ENCODE results near the gene ZNF385B. TPM values are rescaled to one million over a fixed set of nuclear protein-coding genes. Genes with fewer than 3 reads are reported as not detected.

ZNF385B gene
- total and polyA plus RNA-seq, 3 donors from 2014 or later = 28.1 to 40.3 (median 37.4) TPM

- Histone ChIP-seq H3K9me3 (no peaks in the 10 kb centered on the region), H3K4me1 (no peaks in the 10 kb centered on the region), H3K36me3 (ENCODE audit: low read depth, missing control alignments) (no peaks in the 10 kb centered on the region), H3K27ac (no peak overlapping the region), H3K27me3 (no peaks in the 10 kb centered on the region), H3K4me3 (no peak overlapping the region)
- intact Hi-C loops (cut with DNase I; ENCODE audit: low total_unique reads) = no loop called here
- 63 to 66% methylated on average over 4 of the region's 4 CpGs for WGBS, 2 donors
- TF ChIP-seq POLR2A (IDR thresholded peaks at IDR 0.05) = no peak
- DNase-seq = no peak
Measured at GRCh38 chr2:179518830-179519229, 342.6 kb downstream of the ZNF385B start.

- no peaks in the 10 kb centered on the region for H3K4me1 ChIP-seq
- WGBS, 2 donors = 96 to 100% methylated on average over 1 of the region's 1 CpG
- TF ChIP-seq CTCF (IDR thresholded peaks at IDR 0.05) = no peak
- no peak for TF ChIP-seq POLR2A (IDR thresholded peaks at IDR 0.05)
- no peak overlapping the region for H3K27ac ChIP-seq
- no peak for DNase-seq
- no peak overlapping the region for H3K4me3 ChIP-seq
- intact Hi-C loops (cut with DNase I; ENCODE audit: low total_unique reads) = no loop called here
- H3K36me3 ChIP-seq (ENCODE audit: low read depth, missing control alignments) = no peaks in the 10 kb centered on the region
- no peaks in the 10 kb centered on the region for H3K9me3 ChIP-seq
- H3K27me3 ChIP-seq = no peaks in the 10 kb centered on the region
Measured at GRCh38 chr2:179513181-179513580, 348.2 kb downstream of the ZNF385B start.

- no peaks in the 10 kb centered on the region for H3K27me3 ChIP-seq
- H3K4me1 ChIP-seq = no peaks in the 10 kb centered on the region
- intact Hi-C loops (cut with DNase I; ENCODE audit: low total_unique reads) = no loop called here
- H3K4me3 ChIP-seq = no peak overlapping the region
- no peak overlapping the region for H3K27ac ChIP-seq
- WGBS, 2 donors = 83 to 90% methylated on average over 1 of the region's 1 CpG
- no peaks in the 10 kb centered on the region for H3K36me3 ChIP-seq (ENCODE audit: low read depth, missing control alignments)
- DNase-seq = no peak
- H3K9me3 ChIP-seq = no peaks in the 10 kb centered on the region
- no peak for TF ChIP-seq CTCF (IDR thresholded peaks at IDR 0.05)
- no peak for TF ChIP-seq POLR2A (IDR thresholded peaks at IDR 0.05)
Measured at GRCh38 chr2:179512281-179513035, 349.0 kb downstream of the ZNF385B start.

- Histone ChIP-seq H3K4me1 (no peaks in the 10 kb centered on the region), H3K36me3 (ENCODE audit: low read depth, missing control alignments) (no peaks in the 10 kb centered on the region), H3K4me3 (no peak overlapping the region), H3K27ac (no peak overlapping the region), H3K27me3 (no peaks in the 10 kb centered on the region), H3K9me3 (no peaks in the 10 kb centered on the region)
- intact Hi-C loops (cut with DNase I; ENCODE audit: low total_unique reads) = no loop called here
- no peak for DNase-seq
- 57 to 83% methylated on average over 4 of the region's 4 CpGs for WGBS, 2 donors
- TF ChIP-seq POLR2A (IDR thresholded peaks at IDR 0.05) (no peak), CTCF (IDR thresholded peaks at IDR 0.05) (no peak)
Measured at GRCh38 chr2:179511105-179511789, 350.2 kb downstream of the ZNF385B start.

GRCh38 chr2:179495315-179495714, 366.1 kb downstream of the ZNF385B start:
- no peaks in the 10 kb centered on the region for H3K36me3 ChIP-seq (ENCODE audit: low read depth, missing control alignments)
- intact Hi-C loops (cut with DNase I; ENCODE audit: low total_unique reads) = no loop called here
- H3K9me3 ChIP-seq = no peaks in the 10 kb centered on the region
- TF ChIP-seq CTCF (IDR thresholded peaks at IDR 0.05) (no peak), POLR2A (IDR thresholded peaks at IDR 0.05) (no peak)
- DNase-seq = no peak
- no peak overlapping the region for H3K27ac ChIP-seq
- WGBS, 2 donors = 94 to 100% methylated on average over 3 to 4 of the region's 4 CpGs
- H3K4me3 ChIP-seq = no peak overlapping the region
- no peaks in the 10 kb centered on the region for H3K4me1 ChIP-seq
- H3K27me3 ChIP-seq = no peaks in the 10 kb centered on the region
